Activated gamma-delta T cell treated with Interleukin-2 at 50 U/mL for 16 hours (primary cell): Measurements from ENCODE around the gene FBN3.
"Not testable (repeated sequence)": the region's sequence is repeated elsewhere in the genome, so short reads cannot be mapped to it uniquely, and the experiment has no call there.

ENCODE experiments used
- DNase-seq: peaks from one replicate; pipeline ENCODE4 v3.0.0-alpha.2; 2020

The FBN3 gene

GRCh38 chr19:8115805-8116396 is 33.5 kb downstream of the FBN3 start:
- DNase-seq = no peak

DNA sequence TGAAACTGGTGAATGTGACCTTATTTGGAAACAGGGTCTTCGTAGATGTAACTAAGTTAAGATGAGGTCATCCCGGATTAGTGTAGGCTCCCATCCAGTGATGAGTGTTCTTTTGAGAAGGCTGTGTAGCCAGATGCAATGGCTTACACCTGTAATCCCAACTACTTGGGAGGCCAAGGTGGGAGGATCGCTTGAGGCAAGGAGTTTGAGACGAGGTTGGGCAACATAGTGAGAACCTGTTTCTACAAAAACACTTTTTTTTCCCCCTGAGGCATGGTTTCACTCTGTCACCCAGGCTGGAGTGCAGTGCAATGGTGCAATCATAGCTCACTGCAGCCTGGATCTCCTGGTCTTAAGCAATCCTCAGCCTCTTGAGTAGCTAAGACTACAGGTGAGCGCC is 36.4 kb downstream of the FBN3 start:
- DNase-seq = no peak

DNA sequence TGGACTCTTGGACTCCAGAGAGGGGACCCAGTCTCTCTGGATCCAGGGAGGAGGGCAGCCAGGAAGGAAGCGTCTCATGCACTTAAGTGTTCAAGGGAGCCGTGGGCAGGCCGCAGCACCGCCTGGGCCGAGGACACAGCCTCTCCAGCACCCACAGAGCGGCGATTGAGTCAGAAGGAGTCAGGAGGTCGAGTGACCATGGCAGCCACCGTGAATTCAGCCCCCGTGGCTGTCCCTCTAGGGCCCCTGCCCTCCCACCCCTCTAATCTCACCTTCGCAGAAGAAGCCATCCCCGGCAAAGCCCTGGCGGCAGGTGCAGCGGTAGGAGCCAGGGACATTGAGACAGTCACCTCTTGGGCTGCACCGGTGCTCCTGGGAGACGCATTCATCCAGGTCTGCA is 38.0 kb downstream of the FBN3 start:
- no peak for DNase-seq

GRCh38 chr19:8110931-8111330 is 38.5 kb downstream of the FBN3 start:
- DNase-seq = no peak

DNA sequence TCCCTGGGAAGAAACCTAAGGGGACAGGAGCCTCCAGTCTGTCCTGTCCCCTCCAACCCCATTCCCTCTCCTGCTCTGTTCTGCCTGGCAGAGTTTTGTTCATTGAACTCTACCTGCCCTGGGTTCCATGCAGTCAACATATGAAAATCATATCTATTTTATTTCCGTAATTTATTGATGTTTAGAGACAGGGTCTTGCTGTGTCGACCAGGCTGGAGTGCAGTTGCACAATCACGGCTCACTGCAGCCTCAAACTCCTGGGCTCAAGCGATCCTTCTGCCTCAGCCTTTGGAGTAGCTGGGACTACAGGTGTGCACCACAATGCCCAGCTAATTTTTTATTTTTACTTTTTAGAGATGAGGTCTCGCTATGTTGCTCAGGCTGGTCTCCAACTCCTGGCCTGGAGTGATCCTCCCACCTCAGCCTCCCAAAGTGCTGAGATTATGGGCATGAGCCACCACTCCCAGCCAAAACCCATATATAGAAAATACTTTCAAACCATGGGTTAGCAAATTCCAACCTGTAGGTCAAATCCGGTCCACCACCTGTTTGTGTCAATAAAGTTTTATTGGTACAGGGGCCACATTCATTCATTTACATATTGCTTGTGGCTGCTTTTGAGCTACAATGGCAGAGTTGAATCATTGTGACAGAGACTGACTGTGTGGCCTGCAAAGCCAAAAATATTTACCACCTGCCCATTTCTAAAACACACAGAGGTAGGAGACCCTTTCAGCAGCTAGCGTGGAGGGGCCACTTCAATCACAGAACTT is 39.3 kb downstream of the FBN3 start:
- DNase-seq = no peak

GRCh38 chr19:8109455-8109854 is 39.9 kb downstream of the FBN3 start:
- DNase-seq = no peak

GRCh38 chr19:8108560-8109445 is 40.6 kb downstream of the FBN3 start:
- no peak for DNase-seq

GRCh38 chr19:8107301-8107903 is 42.0 kb downstream of the FBN3 start:
- no peak for DNase-seq

DNA sequence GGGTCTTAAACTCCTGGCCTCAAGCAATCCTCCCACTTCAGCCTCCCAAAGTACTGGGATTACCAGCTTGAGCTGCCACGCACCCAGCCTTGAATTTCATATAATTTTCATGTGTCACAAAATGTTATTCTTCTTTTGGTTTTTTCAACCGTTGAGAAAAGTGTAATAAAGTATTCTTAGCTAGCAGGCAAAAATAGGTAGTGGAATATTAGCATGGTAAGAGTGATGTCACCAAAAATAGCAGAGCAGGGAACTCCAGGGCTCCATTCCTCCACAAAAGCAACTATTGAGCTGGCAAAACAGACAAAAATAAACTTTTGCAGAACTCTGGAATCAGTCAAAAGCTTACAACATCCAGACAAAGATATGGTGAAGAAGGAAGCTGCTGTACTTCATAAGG is 43.9 kb downstream of the FBN3 start:
- no peak for DNase-seq

- not testable (repeated sequence) for DNase-seq
These were observed 47.5 kb downstream of the FBN3 start for GRCh38 chr19:8101910-8102309.

DNA sequence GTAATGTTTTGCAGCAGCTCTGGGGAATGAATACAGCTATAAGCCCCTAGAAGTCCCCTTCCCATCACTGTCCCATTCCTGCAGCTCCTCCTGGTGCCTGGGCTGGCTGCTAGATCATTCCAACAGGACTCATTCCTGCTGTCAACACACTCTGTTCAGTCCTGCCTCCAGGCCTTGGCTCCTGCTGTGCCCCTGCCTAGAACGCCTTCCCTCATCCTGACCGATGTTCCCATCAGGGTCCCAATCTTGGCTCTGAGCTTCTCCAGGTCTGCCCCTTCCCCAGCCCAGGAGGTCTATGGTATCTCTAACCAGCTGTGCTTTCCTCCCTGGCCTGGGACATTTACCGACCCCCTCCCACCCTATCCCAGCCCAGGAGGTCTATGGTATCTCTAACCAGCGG is 48.1 kb downstream of the FBN3 start:
- DNase-seq = no peak

DNA sequence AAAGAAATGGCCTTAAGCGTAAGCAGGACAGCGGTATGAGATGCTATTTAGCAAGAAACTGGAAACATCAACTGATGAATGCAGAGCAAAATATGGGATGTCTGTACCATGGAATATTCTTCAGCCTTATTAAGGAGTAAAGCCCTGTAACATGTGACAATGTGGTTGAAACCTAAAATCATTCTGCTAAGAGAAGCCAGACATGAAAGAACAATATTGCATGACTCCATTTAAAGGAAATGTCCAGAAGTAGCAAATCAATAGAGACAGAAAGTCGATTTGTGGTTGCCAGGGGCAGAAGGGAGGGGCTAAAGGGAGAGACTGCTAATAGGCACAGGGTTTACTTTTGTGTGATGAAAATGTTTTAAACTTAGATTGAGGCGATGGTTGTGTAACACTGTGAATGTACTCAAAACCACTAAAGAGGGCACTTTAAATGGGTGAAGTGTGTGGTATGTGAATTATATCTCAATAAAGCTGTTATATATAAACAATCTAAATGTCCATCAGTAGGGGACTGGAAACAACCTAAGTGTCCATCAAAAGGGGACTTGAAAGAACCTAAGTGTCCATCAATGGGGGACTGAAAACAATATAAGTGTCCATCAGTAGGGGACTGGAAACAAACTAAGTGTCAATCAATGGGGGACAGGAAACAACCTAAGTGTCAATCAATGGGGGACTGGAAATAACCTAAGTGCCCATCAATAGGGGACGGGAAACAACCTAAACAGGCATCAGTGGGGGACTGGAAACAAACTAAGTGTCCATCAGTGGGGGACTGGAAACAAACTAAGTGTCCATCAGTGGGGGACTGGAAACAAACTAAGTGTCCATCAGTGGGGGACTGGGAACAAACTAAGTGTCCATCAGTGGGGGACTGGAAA is 51.5 kb downstream of the FBN3 start:
- no peak for DNase-seq

DNA sequence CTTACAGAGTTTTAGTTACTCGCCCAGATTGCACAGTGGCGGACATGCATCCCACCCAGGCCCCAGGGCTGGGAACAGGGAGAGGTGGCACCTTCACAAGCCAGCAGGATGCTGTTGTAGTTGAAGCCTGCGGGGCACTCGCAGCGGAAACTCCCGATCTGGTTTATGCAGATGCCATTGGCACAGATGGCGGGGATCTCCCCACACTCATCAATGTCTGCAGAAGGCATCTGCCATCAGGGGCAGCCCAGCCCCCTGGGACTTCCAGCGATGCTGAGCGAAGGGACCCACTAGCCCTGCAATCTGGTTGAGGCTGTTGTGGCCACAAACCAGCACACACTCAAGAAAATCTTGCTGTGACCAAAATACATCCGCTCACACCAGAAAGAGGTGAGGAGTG is 52.2 kb downstream of the FBN3 start:
- no peak for DNase-seq

GRCh38 chr19:8096071-8096470 is 53.3 kb downstream of the FBN3 start:
- DNase-seq = no peak

- DNase-seq = no peak
These were observed 54.0 kb downstream of the FBN3 start for GRCh38 chr19:8095354-8095886.

GRCh38 chr19:8094336-8094735 is 55.1 kb downstream of the FBN3 start:
- no peak for DNase-seq

DNA sequence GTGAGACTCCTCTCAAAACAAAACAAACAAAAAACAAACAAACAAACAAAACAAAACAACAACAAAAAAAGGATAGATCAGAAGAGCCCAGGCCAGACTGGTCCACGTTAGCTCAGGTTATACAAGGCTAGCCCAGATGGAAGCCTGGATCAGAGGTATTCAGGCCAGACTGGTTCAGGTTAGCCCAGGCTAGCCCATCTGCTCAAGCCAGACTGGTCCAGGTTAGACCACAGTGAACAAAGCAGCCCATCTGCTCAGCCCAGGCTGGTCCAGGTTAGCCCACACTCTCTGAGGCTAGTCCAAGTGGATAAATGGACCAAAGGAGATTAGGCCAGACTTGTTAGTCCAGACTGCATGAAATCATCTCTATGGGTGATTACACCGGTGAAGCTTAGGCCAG is 55.7 kb downstream of the FBN3 start:
- no peak for DNase-seq

DNA sequence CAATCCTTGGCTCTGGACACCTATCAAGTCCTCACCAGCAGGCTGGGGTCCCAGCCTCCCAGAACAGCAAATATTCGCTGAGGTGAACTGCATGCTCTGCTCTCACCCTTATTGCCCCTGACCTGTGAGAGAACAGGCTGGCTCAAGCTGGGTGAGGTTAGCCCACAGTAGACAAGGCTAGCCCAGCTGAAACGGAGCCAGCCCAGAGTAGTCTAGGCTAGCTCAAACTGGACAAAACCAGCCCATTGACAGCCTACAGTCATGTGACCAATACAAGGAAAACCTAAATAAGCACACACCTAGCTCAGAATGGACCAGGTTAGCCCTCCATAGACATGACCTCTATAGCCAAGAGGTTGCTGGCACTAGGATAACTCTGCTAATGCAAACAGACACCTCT is 58.4 kb downstream of the FBN3 start:
- DNase-seq = no peak

- DNase-seq = no peak
These were observed 59.5 kb downstream of the FBN3 start for GRCh38 chr19:8089664-8090601.

DNA sequence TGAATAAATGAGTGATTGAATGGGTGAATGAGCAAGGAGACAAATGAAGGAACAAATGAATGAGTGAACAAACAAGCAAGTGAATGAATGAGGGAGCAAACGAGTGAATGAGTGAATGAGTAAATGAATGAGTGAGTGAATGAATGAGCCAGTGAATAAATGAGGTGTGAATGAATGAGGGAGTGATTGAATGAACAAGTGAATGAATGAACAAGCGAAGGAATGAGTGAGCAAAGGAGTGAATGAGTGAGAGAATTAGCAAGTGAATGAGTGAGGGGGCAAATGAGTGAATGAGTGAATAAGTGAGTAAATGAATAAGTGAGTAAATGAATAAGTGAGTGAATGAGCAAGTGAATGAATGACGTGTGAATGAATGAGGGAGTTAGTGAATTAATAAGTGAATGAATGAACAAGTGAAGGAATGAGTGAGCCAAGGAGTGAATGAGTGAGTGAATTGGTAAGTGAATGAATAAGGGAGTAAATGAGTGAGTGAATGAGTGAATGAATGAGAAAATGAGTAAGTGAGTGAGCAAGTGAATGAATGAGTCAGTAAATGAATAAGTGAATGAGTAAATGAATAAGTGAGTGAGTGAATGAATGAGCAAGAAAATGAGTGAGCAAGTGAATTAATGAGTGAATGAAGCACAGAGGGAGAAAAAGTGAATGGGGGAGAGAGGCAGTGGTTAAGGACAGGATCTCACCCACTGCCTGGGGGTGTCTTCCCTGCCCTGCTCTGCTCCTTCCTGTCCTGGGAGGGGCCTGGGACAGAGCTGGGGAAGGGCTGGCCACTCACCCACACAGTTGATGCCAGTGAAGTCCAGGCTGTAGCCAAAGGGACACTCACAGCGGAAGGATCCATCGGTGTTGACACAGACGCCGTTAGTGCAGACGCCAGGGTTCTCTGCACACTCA is 60.4 kb downstream of the FBN3 start:
- DNase-seq = no peak
